HG03159 (cell line): ENCODE data around the gene GCSAM.
"Not testable (repeated sequence)": the region's sequence is repeated elsewhere in the genome, so short reads cannot be mapped to it uniquely, and the experiment has no call there.

ENCODE experiments used
- ATAC-seq: cut with Tn5 transposase; IDR thresholded peaks from one replicate; pipeline ENCODE4 v1.9.1; 2021; ENCODE audit warnings: mild to moderate bottlenecking, moderate library complexity; ENCODE audit not compliant: unreplicated experiment

Gene GCSAM

DNA sequence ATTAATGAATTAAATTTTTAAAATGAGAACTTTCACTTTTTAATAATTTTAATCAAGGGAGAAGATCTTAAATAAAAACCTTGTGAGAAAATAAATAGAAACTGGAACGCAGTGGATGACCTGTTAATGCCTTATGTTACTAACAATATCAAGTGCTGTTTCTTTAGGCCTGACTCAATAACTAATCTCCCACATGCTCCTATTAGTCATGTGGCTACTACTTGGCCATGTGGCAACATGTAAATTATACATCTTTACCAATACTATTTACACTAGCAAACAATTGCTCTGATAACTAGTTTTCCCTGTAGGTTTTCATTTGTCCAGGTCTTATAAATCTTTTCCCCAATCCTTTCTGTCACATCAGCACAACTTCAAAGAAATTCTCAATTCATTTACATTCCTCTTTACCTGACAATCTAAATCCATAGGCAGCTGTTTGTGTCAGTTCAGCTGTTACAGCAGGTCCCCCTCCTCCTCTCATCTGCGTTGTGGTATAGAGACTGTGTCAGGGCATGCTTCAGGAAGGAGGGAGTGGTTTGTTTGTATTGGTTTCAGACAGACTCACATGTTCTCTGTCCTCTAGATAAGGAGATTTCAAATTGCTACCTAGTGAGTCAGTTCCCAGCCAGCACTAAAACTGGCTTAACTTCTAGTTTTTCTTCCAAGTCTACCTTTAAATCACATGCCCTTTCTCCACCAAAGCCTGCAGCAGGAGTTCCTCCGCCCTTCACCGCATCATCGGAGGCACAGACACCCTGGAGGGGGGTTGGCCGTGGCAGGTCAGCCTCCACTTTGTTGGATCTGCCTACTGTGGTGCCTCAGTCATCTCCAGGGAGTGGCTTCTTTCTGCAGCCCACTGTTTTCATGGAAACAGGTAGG lies 58.2 kb downstream of the GCSAM start:
- peak; percentile 75 for ATAC-seq

DNA sequence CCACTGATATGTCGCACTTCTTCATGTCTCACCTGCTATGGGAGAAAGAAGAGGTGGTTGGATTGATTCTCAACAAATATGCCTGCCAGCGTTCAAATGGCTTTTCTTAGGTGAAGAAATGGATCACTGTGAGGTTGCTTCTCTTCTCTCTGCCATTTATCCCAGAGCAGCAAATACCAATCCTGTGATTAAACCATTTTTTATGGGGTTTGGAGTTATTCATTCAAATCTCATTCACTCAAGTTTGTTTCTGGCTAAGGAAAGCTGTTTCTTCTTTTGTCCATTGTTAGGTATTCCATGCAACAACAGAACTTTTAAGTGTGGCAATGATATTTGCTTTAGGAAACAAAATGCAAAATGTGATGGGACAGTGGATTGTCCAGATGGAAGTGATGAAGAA lies 59.0 kb downstream of the GCSAM start:
- no peak for ATAC-seq

GRCh38 chr3:112072387-112073060 lies 60.5 kb downstream of the GCSAM start:
- not testable (repeated sequence) for ATAC-seq
